HG03045 (cell line): ENCODE data around the gene HNRNPH1.
"Not testable (repeated sequence)": the region's sequence is repeated elsewhere in the genome, so short reads cannot be mapped to it uniquely, and the experiment has no call there.

Experiments
- ATAC-seq: cut with Tn5 transposase; IDR thresholded peaks from one replicate; pipeline ENCODE4 v1.9.1; 2021; ENCODE audit warnings: mild to moderate bottlenecking, moderate library complexity; ENCODE audit not compliant: unreplicated experiment

Gene HNRNPH1

GRCh38 chr5:179623003-179623905 is at the start of gene HNRNPH1:
Gene HNRNPH1 (minus strand): TSS chr5:179623671. CDS start chr5:179623133, 538 bp downstream.
- peak; percentile 69 for ATAC-seq

- no peak for ATAC-seq
Measured at GRCh38 chr5:179668391-179668790, 44.9 kb upstream of the HNRNPH1 start.

- ATAC-seq = not testable (repeated sequence)
Measured at GRCh38 chr5:179661647-179662046, 38.2 kb upstream of the HNRNPH1 start.

- peak; percentile 51 for ATAC-seq
Measured at GRCh38 chr5:179658179-179658856, 34.8 kb upstream of the HNRNPH1 start.

GRCh38 chr5:179657302-179658178 is 34.1 kb upstream of the HNRNPH1 start:
- peak; percentile 87 for ATAC-seq

GRCh38 chr5:179653135-179653534 is 29.7 kb upstream of the HNRNPH1 start:
- ATAC-seq = not testable (repeated sequence)

GRCh38 chr5:179650245-179650644 is 26.8 kb upstream of the HNRNPH1 start:
- ATAC-seq = not testable (repeated sequence)

GRCh38 chr5:179649166-179649703 is 25.8 kb upstream of the HNRNPH1 start:
- not testable (repeated sequence) for ATAC-seq

GRCh38 chr5:179648410-179648809 is 24.9 kb upstream of the HNRNPH1 start:
- ATAC-seq = no peak

- ATAC-seq = not testable (repeated sequence)
Measured at GRCh38 chr5:179644766-179645165, 21.3 kb upstream of the HNRNPH1 start.

GRCh38 chr5:179643141-179643920 is 19.9 kb upstream of the HNRNPH1 start:
- not testable (repeated sequence) for ATAC-seq

- not testable (repeated sequence) for ATAC-seq
Measured at GRCh38 chr5:179642626-179643025, 19.2 kb upstream of the HNRNPH1 start.

- not testable (repeated sequence) for ATAC-seq
Measured at GRCh38 chr5:179641745-179642144, 18.3 kb upstream of the HNRNPH1 start.

- ATAC-seq = not testable (repeated sequence)
Measured at GRCh38 chr5:179639296-179639695, 15.8 kb upstream of the HNRNPH1 start.

GRCh38 chr5:179634370-179635172 is 11.1 kb upstream of the HNRNPH1 start:
- peak; percentile 90 for ATAC-seq

GRCh38 chr5:179633501-179634369 is 10.3 kb upstream of the HNRNPH1 start:
- ATAC-seq = peak; percentile 47

GRCh38 chr5:179624841-179625271 is 1.4 kb upstream of the HNRNPH1 start:
- ATAC-seq = no peak
